GM23338 (cell line): Measurements from ENCODE around the gene SGMS2. TPM values are rescaled to one million over a fixed set of nuclear protein-coding genes. Genes with fewer than 3 reads are reported as not detected.

Source experiments
- ATAC-seq: fragments of 200-7000 bp; cut with Tn5 transposase; 3 replicates; pipeline ENCODE4 v1.9.1; 2020
- DNase-seq: peaks from one replicate; pipeline ENCODE4 v3.0.0-alpha.2; 2015; ENCODE audit warnings: low spot score
- H2AFZ ChIP-seq: fragments of 200-600 bp; sonication (generic); 2 replicates; pipeline ENCODE4 v1.8.0; 2016; ENCODE audit warnings: antibody characterized with exemption, mild to moderate bottlenecking, moderate library complexity
- H3F3A ChIP-seq: fragments of 200-600 bp; sonication (generic); replicated peaks from 2 replicates; pipeline ENCODE4 v1.8.0; 2017; ENCODE audit warnings: antibody characterized with exemption, mixed run types, low read depth
- H3K27ac ChIP-seq: fragments of 200-600 bp; sonication (generic); 2 replicates; pipeline ENCODE4 v1.6.1; 2016; ENCODE audit warnings: low read depth
- H3K27me3 ChIP-seq: fragments of 200-600 bp; sonication (generic); 2 replicates; pipeline ENCODE4 v1.8.0; 2016; ENCODE audit warnings: mild to moderate bottlenecking, mixed run types, moderate library complexity; ENCODE audit not compliant: insufficient read depth
- H3K36me3 ChIP-seq: fragments of 200-600 bp; sonication (generic); 2 replicates; pipeline ENCODE4 v1.8.0; 2016; ENCODE audit warnings: mild to moderate bottlenecking; ENCODE audit not compliant: insufficient read depth
- H3K4me1 ChIP-seq: fragments of 200-600 bp; sonication (generic); 2 replicates; pipeline ENCODE4 v1.8.0; 2016; ENCODE audit warnings: mild to moderate bottlenecking, moderate library complexity; ENCODE audit not compliant: insufficient read depth
- H3K4me2 ChIP-seq: fragments of 200-600 bp; sonication (generic); 2 replicates; pipeline ENCODE4 v1.7.1; 2017; ENCODE audit warnings: mixed run types
- H3K4me3 ChIP-seq: fragments of 200-600 bp; sonication (generic); 2 replicates; pipeline ENCODE4 v1.6.1; 2016; ENCODE audit warnings: mixed run types
- H3K79me2 ChIP-seq: fragments of 200-600 bp; sonication (generic); replicated peaks from 2 replicates; pipeline ENCODE4 v1.8.0; 2017; ENCODE audit warnings: mild to moderate bottlenecking; ENCODE audit not compliant: insufficient read depth
- H3K9me2 ChIP-seq: fragments of 200-600 bp; sonication (generic); 2 replicates; pipeline ENCODE4 v1.8.0; 2017; ENCODE audit not compliant: insufficient read depth
- H4K20me1 ChIP-seq: fragments of 200-600 bp; sonication (generic); replicated peaks from 2 replicates; pipeline ENCODE4 v1.8.0; 2017; ENCODE audit warnings: mild to moderate bottlenecking; ENCODE audit not compliant: insufficient read depth
- H3K27ac Mint-ChIP-seq: 2 replicates; pipeline ENCODE4 v1.8.0; 2020; ENCODE audit warnings: inconsistent platforms, mild to moderate bottlenecking, moderate library complexity, mixed read lengths
- H3K27me3 Mint-ChIP-seq: 3 replicates; pipeline ENCODE4 v1.8.0; 2022; ENCODE audit warnings: low read depth, mild to moderate bottlenecking, moderate library complexity, mixed read lengths, inconsistent platforms; ENCODE audit not compliant: insufficient read depth, poor library complexity
- H3K36me3 Mint-ChIP-seq: 3 replicates; pipeline ENCODE4 v1.8.0; 2021; ENCODE audit warnings: low read depth, mild to moderate bottlenecking, inconsistent platforms, moderate library complexity, mixed read lengths
- H3K4me1 Mint-ChIP-seq: 3 replicates; pipeline ENCODE4 v1.8.0; 2020; ENCODE audit warnings: mild to moderate bottlenecking, inconsistent platforms, mixed read lengths
- H3K4me3 Mint-ChIP-seq: 3 replicates; pipeline ENCODE4 v1.8.0; 2021; ENCODE audit warnings: moderate library complexity, mild to moderate bottlenecking, inconsistent platforms, mixed read lengths
- H3K9me3 Mint-ChIP-seq: 3 replicates; pipeline ENCODE4 v1.8.0; 2020; ENCODE audit warnings: moderate library complexity, mild to moderate bottlenecking, inconsistent platforms, mixed read lengths
- CREB1 ChIP-seq: fragments of 250-450 bp; sonication (Bioruptor Pico); IDR thresholded peaks from 2 replicates; pipeline ENCODE4 v1.5.0; 2020; ENCODE audit warnings: low read depth, mild to moderate bottlenecking, moderate library complexity
- ETS1 ChIP-seq: IDR thresholded peaks from 2 replicates; pipeline ENCODE4 v1.6.1; 2016; ENCODE audit warnings: antibody characterized with exemption
- EZH2 ChIP-seq: fragments of 200-600 bp; sonication (generic); IDR thresholded peaks from one replicate; pipeline ENCODE4 v1.8.0; 2017; ENCODE audit warnings: antibody characterized with exemption, mild to moderate bottlenecking, low read depth; ENCODE audit not compliant: unreplicated experiment
- EZH2phosphoT487 ChIP-seq: fragments of 200-600 bp; sonication (generic); IDR thresholded peaks from one replicate; pipeline ENCODE4 v1.8.1; 2018; ENCODE audit warnings: antibody characterized with exemption; ENCODE audit not compliant: unreplicated experiment
- NANOG ChIP-seq: IDR thresholded peaks from 2 replicates; pipeline ENCODE4 v1.6.1; 2016; ENCODE audit warnings: antibody characterized with exemption, borderline replicate concordance
- POLR2AphosphoS5 ChIP-seq: IDR thresholded peaks from 2 replicates; pipeline ENCODE4 v1.6.1; 2016; ENCODE audit warnings: antibody characterized with exemption, low read depth
- STAT1 ChIP-seq: IDR thresholded peaks from one replicate; pipeline ENCODE4 v1.6.1; 2016; ENCODE audit warnings: antibody characterized with exemption; ENCODE audit not compliant: unreplicated experiment
- ZNF114 ChIP-seq: fragments of 250-450 bp; sonication (Bioruptor Pico); IDR thresholded peaks from 2 replicates; pipeline ENCODE4 v1.5.0; 2020; ENCODE audit warnings: mild to moderate bottlenecking, moderate library complexity
- ZNF331 ChIP-seq: fragments of 250-450 bp; sonication (Bioruptor Pico); IDR thresholded peaks from 2 replicates; pipeline ENCODE4 v1.5.0; 2020; ENCODE audit warnings: low read depth, mild to moderate bottlenecking, moderate library complexity
- ZNF462 ChIP-seq: fragments of 250-450 bp; sonication (Bioruptor Pico); IDR thresholded peaks from 2 replicates; pipeline ENCODE4 v1.5.0; 2020; ENCODE audit warnings: mild to moderate bottlenecking, moderate library complexity
- polyA plus RNA-seq: library from polyadenylated mRNA; unstranded; fragments of >200 nt; fragmentation: Nextera tagmentation; extraction: Ambion mirVana; gene quantifications from 2 replicates; pipeline ENCODE4 v1.2.1, GENCODE V29; 2016
- total RNA-seq: library from RNA; depleted of rRNA; stranded (reverse); fragments of >200 nt; shearing (Covaris generic); gene quantifications from 2 replicates; pipeline ENCODE4 v1.2.3, GENCODE V29; 2014

Gene SGMS2
- total and polyA plus RNA-seq, 2 experiments from 2014 or later, result 0.35 to 1.1 TPM

- no peak overlapping the region for H3K27ac Mint-ChIP-seq
- Histone ChIP-seq H3K36me3 (peaks cover 18% of the 10 kb centered on the region), H3K27me3 (no peaks in the 10 kb centered on the region), H3K27ac (no peak overlapping the region), H3F3A (peaks cover 4% of the 10 kb centered on the region; the same call in 1 of the 2 replicates), H3K4me3 (no peak overlapping the region), H3K4me1 (peaks cover 5% of the 10 kb centered on the region; the same call in 1 of the 2 replicates), H2AFZ (no peak overlapping the region), H4K20me1 (no peaks in the 10 kb centered on the region), H3K4me2 (no peak overlapping the region), H3K79me2 (no peaks in the 10 kb centered on the region), H3K9me2 (peaks cover 19% of the 10 kb centered on the region)
- H3K36me3 Mint-ChIP-seq, result peaks cover 44% of the 10 kb centered on the region
- no peak overlapping the region for H3K4me3 Mint-ChIP-seq
- no peak for DNase-seq
- no peak for ATAC-seq
- TF ChIP-seq ZNF114 (CRISPR knock-in tag) (no peak), ZNF331 (no peak), CREB1 (CRISPR knock-in tag) (no peak), EZH2 (no peak), STAT1 (no peak)
- H3K27me3 Mint-ChIP-seq, result peaks cover 6% of the 10 kb centered on the region
- H3K4me1 Mint-ChIP-seq, result peaks cover 5% of the 10 kb centered on the region
- peaks cover 44% of the 10 kb centered on the region for H3K9me3 Mint-ChIP-seq
Observed at GRCh38 chr4:107893171-107894137, 68.7 kb downstream of the SGMS2 start.

- H3K9me3 Mint-ChIP-seq, result peaks cover 40% of the 10 kb centered on the region
- Histone ChIP-seq H3K4me3 (no peak overlapping the region), H3K9me2 (peaks cover 19% of the 10 kb centered on the region), H2AFZ (no peak overlapping the region), H3K4me1 (peaks cover 5% of the 10 kb centered on the region; the same call in 1 of the 2 replicates), H3F3A (peaks cover 4% of the 10 kb centered on the region; the same call in 1 of the 2 replicates), H3K27me3 (no peaks in the 10 kb centered on the region), H3K4me2 (no peak overlapping the region), H3K27ac (no peak overlapping the region), H3K79me2 (no peaks in the 10 kb centered on the region), H3K36me3 (peaks cover 11% of the 10 kb centered on the region), H4K20me1 (no peaks in the 10 kb centered on the region)
- DNase-seq (no peak), ATAC-seq (no peak)
- H3K36me3 Mint-ChIP-seq, result peaks cover 40% of the 10 kb centered on the region
- no peak overlapping the region for H3K27ac Mint-ChIP-seq
- peaks cover 5% of the 10 kb centered on the region for H3K4me1 Mint-ChIP-seq
- H3K4me3 Mint-ChIP-seq, result no peak overlapping the region
- peaks cover 6% of the 10 kb centered on the region for H3K27me3 Mint-ChIP-seq
- TF ChIP-seq POLR2AphosphoS5 (no peak), NANOG (no peak), STAT1 (no peak), EZH2 (no peak), ZNF462 (CRISPR knock-in tag) (no peak), ZNF331 (no peak), CREB1 (CRISPR knock-in tag) (no peak), EZH2phosphoT487 (no peak), ETS1 (no peak)
Observed at GRCh38 chr4:107894138-107894603, 69.4 kb downstream of the SGMS2 start.
